SJCRH30 (cell line): ENCODE data around the gene PAQR9. TPM values are rescaled to one million over a fixed set of nuclear protein-coding genes. Genes with fewer than 3 reads are reported as not detected.

Experiments
- DNase-seq, 2 experiments: peaks; one replicate each; pipeline ENCODE4 v3.0.0-alpha.2; 2015 to 2020
- H3K27ac ChIP-seq: fragments of 250-450 bp; sonication (Bioruptor Pico); 2 replicates; pipeline ENCODE4 v1.5.1; 2020; ENCODE audit warnings: mild to moderate bottlenecking, moderate library complexity
- H3K27me3 ChIP-seq: fragments of 250-450 bp; sonication (Bioruptor Pico); 2 replicates; pipeline ENCODE4 v1.5.1; 2020; ENCODE audit warnings: mild to moderate bottlenecking, moderate library complexity
- H3K36me3 ChIP-seq: fragments of 250-450 bp; sonication (Bioruptor Pico); 2 replicates; pipeline ENCODE4 v1.5.1; 2020; ENCODE audit warnings: mild to moderate bottlenecking, moderate library complexity
- H3K4me1 ChIP-seq: fragments of 250-450 bp; sonication (Bioruptor Pico); 2 replicates; pipeline ENCODE4 v1.5.1; 2020; ENCODE audit warnings: mild to moderate bottlenecking, moderate library complexity
- H3K4me3 ChIP-seq: fragments of 250-450 bp; sonication (Bioruptor Pico); 2 replicates; pipeline ENCODE4 v1.5.1; 2020; ENCODE audit warnings: mild to moderate bottlenecking, moderate library complexity
- H3K9me3 ChIP-seq: fragments of 250-450 bp; sonication (Bioruptor Pico); replicated peaks from 2 replicates; pipeline ENCODE4 v1.5.1; 2020; ENCODE audit warnings: mild to moderate bottlenecking, moderate library complexity
- total RNA-seq: library from RNA; depleted of rRNA; stranded (reverse); fragments of >200 nt; shearing (Covaris generic); gene quantifications from 2 replicates; pipeline ENCODE4 v1.2.3, GENCODE V29; 2014

Gene PAQR9
- total RNA-seq, 1 experiment from 2014 or later: 0.16 TPM

DNA sequence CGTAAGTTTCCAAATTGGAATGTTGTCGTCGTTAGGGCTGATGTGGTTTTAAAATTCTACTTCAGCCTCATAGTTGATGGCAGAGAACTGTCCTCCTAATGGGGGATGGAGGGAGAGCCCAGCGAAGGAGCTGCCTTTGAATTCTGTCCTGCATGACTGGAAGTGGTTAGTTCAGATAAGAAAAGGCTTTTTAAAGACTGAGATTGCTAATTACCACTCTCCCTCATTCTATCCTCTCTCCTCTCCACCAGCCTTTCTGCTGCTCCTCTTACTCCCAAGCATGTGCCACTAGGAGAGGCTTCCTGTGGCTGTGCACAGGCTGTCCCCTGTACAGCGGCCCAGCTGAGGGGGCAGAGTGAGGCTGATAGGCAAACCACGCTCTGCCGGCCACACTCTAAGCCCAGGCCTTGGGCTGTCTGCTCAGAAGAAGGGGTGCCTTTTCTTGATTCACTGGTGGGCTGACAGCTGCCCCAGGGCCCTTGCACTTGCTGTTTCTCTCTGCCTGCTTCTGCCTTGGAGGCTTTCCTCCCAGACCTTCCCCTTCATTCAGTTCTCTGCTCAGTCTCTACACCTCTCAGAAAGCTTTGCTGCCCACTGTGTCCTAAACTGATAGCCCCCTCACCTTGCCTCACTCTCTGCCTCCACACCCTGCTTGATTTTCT is 8.7 kb upstream of the PAQR9 start:
- H3K4me3 ChIP-seq: no peak overlapping the region
- no peak overlapping the region for H3K27ac ChIP-seq
- no peaks in the 10 kb centered on the region for H3K36me3 ChIP-seq
- H3K4me1 ChIP-seq: peaks cover 6% of the 10 kb centered on the region
- DNase-seq: no peak
- peaks cover 4% of the 10 kb centered on the region; the same call in 1 of the 2 replicates for H3K27me3 ChIP-seq
- H3K9me3 ChIP-seq: no peaks in the 10 kb centered on the region

DNA sequence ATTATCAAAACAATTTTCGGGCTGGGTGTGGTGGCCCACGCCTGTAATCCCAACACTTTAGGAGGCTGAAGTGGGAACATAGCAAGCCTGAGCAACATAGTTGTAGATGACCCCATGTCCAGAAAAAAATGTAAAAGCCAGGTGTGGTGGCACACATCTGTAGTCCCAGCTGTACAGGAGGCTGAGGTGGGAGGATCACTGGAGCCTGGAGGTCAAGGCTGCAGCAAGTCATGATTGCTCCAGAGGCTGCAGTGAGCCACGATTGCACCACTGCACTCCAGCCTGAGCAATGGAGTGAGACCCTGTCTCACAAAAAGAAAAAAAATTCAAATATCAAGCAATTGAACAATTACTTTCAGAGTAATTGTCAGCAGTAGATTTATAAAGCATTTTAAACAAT is 8.0 kb upstream of the PAQR9 start:
- H3K36me3 ChIP-seq: no peaks in the 10 kb centered on the region
- no peak for DNase-seq
- no peak overlapping the region for H3K4me3 ChIP-seq
- H3K9me3 ChIP-seq: no peaks in the 10 kb centered on the region
- H3K27me3 ChIP-seq: peaks cover 4% of the 10 kb centered on the region; the same call in 1 of the 2 replicates
- H3K27ac ChIP-seq: no peak overlapping the region
- no peaks in the 10 kb centered on the region; the same call in 1 of the 2 replicates for H3K4me1 ChIP-seq

DNA sequence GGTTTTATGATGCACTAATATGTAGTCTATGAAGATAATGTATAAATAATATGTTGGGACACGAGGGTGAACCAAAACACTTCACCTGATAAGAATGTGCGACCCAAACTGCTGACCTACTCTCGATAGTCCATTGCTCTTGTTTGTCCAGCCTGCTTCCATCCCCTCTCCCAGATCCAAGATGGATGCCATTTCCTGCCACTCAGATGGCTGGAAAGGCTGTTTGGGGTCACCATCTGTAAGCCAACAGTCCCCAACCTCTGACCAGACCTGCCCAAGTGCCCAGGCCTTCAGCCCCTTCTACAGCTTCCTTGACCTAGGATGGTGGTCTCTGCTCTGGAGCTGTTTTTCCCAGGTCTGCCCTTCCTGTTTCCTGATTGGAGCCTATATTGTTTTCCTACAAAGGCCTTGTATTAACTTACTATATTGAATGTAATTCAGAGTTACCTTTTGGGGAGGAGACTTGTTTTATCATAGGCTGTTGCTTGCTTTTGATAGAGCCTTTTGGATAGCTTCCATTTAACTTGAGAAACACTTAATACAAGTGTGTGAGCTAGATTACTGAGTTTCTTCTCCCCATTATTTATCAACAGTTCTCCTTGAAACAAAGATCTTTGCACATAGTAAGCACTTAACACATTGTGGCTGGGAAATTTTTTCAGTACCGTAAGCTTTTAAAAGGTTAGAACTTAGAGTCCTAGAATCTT is 5.0 kb upstream of the PAQR9 start:
- Histone ChIP-seq H3K27ac (no peak overlapping the region), H3K36me3 (no peaks in the 10 kb centered on the region), H3K27me3 (peaks cover 8% of the 10 kb centered on the region; the same call in 1 of the 2 replicates), H3K4me1 (no peaks in the 10 kb centered on the region), H3K9me3 (no peaks in the 10 kb centered on the region), H3K4me3 (no peak overlapping the region)
- no peak for DNase-seq

DNA sequence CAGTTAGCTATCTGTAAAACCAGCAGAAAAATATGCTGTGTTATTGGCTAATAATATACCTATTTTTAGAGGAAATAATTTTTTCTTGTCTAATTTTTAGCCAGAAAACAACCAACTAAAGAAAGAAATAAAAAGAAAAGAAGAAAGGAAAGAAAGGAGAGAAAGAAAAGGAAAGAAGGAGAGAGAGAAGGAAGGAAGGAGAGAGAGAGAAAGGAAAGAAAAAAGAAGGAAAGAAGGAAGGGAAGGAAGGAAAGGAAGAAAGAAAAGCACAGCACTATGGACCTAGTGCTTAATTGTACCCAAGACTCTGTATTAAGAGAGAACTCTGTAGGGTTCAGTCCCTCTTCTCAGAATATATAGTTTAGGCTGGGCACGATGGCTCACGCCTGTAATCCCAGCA is 3.3 kb upstream of the PAQR9 start:
- Histone ChIP-seq H3K4me3 (no peak overlapping the region), H3K4me1 (no peaks in the 10 kb centered on the region), H3K9me3 (no peaks in the 10 kb centered on the region), H3K27ac (no peak overlapping the region), H3K27me3 (peaks cover 8% of the 10 kb centered on the region; the same call in 1 of the 2 replicates), H3K36me3 (no peaks in the 10 kb centered on the region)
- DNase-seq: no peak

DNA sequence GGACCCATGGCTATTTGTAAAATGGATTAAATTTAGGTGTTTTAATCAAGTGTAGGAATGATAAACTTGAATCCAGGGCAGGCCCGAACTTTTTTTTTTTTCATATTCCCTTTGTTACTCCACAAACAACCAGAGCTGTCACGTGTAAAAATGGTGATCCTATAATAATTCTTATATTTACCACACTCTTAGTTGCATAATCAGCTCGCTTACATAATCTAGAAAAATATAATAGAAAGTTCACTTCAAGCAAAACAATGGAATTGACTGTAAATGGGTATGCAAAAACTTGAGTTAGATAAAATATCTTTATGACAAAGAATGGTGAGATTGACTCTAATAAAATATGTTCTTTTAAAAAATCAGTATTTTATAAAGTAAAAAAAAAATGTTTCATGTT is 2.1 kb upstream of the PAQR9 start:
- Histone ChIP-seq H3K4me3 (no peak overlapping the region), H3K9me3 (no peaks in the 10 kb centered on the region), H3K27me3 (peaks cover 8% of the 10 kb centered on the region; the same call in 1 of the 2 replicates), H3K36me3 (no peaks in the 10 kb centered on the region), H3K27ac (no peak overlapping the region), H3K4me1 (no peaks in the 10 kb centered on the region)
- no peak for DNase-seq

DNA sequence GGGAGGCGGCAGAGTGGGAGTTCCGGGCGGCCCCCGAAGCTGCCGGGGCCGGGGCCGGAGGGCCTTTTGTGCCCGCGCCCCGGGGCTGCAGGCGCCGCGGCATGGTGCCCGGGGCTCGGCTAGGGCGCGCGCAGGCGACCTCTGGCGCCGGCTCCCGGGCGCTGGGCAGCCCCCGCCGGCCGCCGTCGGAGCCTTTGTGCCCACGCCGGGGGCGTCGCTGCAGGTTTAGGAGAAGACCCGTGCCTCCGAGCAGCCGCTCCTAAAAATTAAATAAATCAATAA is 299 bp downstream of the PAQR9 start:
- no peak for DNase-seq
- Histone ChIP-seq H3K36me3 (no peaks in the 10 kb centered on the region), H3K27ac (no peak overlapping the region), H3K4me3 (peak overlapping the region; percentile 84), H3K4me1 (no peaks in the 10 kb centered on the region), H3K9me3 (no peaks in the 10 kb centered on the region), H3K27me3 (peaks cover 5% of the 10 kb centered on the region; the same call in 1 of the 2 replicates)

DNA sequence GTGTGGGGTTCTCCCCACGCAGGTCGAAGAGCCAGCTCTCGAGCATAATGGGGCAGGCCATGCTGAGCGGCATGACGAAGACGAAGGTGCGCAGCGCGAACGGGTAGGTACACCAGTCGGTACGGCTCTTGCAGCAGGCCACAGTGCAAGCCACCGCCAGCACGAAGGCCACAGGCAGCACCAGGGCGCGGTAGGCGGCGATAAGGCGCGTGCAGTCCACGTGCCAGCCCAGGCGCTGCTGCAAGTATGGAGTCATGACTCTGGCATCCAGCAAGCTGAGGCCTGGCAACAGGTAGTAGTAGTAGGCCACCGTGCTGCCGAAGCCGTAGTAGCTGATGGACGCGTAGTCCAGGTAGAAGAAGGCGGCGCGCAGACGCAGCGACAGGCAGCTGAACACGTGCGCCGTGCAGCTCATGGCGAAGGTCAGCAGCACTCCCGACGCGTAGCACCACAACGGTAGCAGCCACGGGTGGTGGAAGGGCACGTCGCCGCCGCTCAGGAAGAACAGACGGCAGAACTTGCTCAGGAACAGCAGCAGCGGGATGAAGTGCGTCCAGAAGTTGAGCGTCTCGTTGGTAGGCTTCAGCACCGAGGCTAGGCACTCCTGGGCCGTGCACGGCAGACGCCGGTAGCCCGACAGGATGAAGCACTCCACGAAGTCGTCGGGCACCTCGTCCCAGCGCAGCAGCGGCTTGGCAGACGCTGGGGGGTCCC is 797 bp downstream of the PAQR9 start:
- peaks cover 5% of the 10 kb centered on the region; the same call in 1 of the 2 replicates for H3K27me3 ChIP-seq
- no peaks in the 10 kb centered on the region for H3K4me1 ChIP-seq
- no peak overlapping the region for H3K27ac ChIP-seq
- H3K4me3 ChIP-seq: peak overlapping the region; percentile 84
- DNase-seq: no peak
- H3K9me3 ChIP-seq: no peaks in the 10 kb centered on the region
- no peaks in the 10 kb centered on the region for H3K36me3 ChIP-seq

DNA sequence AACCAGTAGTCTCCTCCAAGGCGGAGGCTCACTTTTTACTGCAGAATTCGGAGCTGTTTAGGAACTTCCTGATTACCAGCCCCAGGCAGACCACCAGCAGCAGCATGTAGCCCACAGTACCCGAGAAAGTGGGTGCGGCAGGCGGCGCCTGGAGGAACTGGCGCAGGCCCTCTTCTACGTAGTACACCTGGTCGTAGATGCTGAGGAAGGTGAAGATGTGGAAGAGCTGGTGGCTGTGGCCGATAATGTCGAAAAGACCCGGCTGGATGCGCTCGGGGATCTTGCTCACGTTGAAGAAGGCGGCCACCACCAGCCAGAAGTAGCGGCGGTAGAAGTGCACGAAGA is 1.3 kb downstream of the PAQR9 start:
- Histone ChIP-seq H3K36me3 (no peaks in the 10 kb centered on the region), H3K27me3 (peaks cover 5% of the 10 kb centered on the region; the same call in 1 of the 2 replicates), H3K27ac (no peak overlapping the region), H3K4me3 (no peak overlapping the region), H3K9me3 (no peaks in the 10 kb centered on the region), H3K4me1 (no peaks in the 10 kb centered on the region)
- DNase-seq: no peak

DNA sequence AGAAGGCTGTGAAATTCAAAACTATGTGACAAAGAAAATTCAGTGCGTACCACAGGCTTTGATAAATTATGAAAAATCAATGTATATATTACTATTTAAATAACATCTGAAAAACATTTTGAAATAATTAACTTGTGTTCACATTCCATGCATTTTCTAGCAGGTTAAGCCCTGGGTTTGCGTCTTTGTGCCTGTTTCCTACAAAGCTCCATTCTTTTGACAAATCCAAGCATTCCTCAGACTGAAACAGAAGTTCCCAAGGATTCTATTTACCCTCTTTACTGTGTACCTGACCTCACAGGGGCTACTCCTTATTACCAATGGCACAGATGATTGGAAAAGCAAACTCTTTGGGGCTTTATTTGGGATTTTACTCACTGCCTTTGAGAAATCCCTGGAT is 1.9 kb downstream of the PAQR9 start:
- Histone ChIP-seq H3K27me3 (peaks cover 5% of the 10 kb centered on the region; the same call in 1 of the 2 replicates), H3K4me1 (no peaks in the 10 kb centered on the region), H3K4me3 (no peak overlapping the region), H3K9me3 (no peaks in the 10 kb centered on the region), H3K36me3 (no peaks in the 10 kb centered on the region), H3K27ac (no peak overlapping the region)
- DNase-seq: no peak

DNA sequence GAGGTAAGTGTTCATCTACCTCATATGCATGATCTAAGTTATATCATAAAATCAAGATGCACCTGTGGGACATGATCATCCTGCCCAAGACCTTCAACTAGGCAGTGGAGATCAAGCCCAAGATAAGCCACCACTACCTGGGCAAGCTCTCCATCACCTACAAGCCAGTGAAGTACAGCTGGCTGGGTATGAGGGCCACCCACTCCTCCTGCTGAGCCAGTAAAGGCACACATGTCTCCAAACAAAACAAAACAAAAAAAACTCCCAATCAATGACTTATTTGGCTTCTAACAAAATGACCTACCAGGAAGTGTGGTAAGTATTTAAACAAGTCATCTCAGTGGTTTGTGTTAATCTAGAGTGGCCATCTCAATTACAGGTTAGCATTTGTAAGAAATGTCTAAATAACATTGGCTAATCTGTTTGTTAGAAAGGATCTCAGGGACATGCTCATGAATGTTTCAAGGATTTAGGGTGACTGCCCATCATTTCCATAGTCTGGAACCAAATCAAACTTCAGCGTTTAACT is 3.1 kb downstream of the PAQR9 start:
- Histone ChIP-seq H3K4me3 (no peak overlapping the region), H3K9me3 (no peaks in the 10 kb centered on the region), H3K36me3 (no peaks in the 10 kb centered on the region), H3K27ac (no peak overlapping the region), H3K4me1 (no peaks in the 10 kb centered on the region), H3K27me3 (peaks cover 5% of the 10 kb centered on the region; the same call in 1 of the 2 replicates)
- DNase-seq: no peak

DNA sequence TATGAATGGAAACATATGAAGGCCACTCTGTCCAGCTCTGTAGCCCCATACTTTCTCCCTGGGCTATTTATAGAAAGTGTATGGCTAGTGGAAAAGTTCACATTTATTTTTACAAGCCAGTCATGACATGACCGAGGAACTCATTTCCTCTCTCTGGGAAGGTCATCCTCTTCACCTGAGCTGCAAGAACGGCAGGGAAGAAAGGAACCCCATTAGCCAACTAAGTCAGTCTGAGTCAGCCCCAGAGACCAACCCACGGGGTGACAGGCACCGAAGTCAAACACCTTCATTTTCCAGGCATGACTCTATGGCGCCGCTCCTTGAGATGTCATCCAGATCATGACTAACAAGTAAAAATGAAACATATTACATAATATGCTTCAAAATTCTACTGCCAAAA is 4.8 kb downstream of the PAQR9 start:
- no peaks in the 10 kb centered on the region for H3K36me3 ChIP-seq
- H3K4me1 ChIP-seq: no peaks in the 10 kb centered on the region; the same call in 1 of the 2 replicates
- no peak overlapping the region for H3K27ac ChIP-seq
- H3K4me3 ChIP-seq: no peak overlapping the region
- H3K27me3 ChIP-seq: no peaks in the 10 kb centered on the region; the same call in 1 of the 2 replicates
- DNase-seq: no peak
- H3K9me3 ChIP-seq: no peaks in the 10 kb centered on the region

DNA sequence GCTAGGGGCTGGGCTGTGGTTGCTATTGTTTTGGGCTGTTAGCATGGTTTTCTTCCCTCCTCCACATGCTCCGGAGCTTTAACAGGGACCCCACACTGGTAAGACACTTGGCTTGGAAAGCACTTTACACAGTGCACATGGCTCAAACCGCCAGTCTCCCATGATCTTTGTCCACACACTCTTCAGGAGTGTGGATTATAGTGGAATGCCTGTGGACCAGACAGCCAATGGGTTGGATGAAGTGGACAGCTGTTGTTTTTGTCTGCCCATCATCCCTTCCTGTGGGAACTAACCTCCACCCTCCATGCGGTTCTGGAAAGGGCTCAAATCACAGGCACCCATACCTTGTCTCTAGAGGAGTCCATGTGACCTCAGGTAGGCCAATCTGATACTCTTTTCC is 10.0 kb downstream of the PAQR9 start:
- no peaks in the 10 kb centered on the region; the same call in 1 of the 2 replicates for H3K4me1 ChIP-seq
- DNase-seq: peak; percentile 12 to 47
- no peaks in the 10 kb centered on the region for H3K9me3 ChIP-seq
- H3K27me3 ChIP-seq: no peaks in the 10 kb centered on the region
- no peak overlapping the region for H3K4me3 ChIP-seq
- H3K27ac ChIP-seq: no peak overlapping the region
- H3K36me3 ChIP-seq: no peaks in the 10 kb centered on the region

DNA sequence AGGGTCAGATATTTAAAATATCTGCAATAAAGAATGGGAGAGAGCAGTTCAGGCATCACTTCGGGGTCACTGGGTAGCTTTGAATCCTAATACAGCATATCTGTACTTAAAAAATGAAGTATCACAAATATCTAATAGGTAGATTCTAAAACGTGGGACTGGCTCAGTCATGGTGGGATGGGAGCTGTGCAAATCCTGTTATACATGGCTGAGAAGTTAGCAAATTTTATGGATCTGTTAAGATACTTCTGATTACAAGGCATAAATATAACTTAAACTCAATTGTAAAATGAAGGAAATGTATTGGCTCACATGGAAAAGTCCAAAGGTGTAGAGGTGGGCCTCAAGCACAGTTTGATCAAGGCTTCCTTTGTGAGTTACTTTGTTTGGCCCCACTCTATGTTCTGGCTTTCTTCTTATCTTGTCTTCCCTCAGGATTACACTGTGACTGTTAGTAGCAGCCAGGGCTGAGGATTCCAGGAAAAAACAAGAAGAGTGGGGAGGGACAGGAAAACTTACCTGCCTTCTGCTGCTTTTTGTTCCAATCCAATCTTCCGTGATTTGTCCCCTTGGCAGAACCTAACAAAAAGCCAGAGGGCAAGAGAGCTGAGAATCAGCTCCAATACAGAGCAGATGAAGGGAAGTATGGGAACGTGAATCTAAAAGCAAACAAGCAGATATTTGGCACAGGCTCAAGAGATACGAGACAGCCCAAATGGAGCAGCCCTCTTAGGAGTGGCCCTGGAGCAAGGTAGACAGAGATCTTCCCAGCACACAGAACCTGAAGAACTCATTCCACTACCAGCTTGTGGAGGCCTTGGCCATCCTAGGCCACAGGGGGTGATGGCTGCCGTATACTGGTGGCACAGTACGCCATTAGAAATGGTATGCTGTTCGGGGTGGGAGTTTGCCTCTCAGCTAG is 10.9 kb downstream of the PAQR9 start:
- no peaks in the 10 kb centered on the region for H3K36me3 ChIP-seq
- DNase-seq: no peak
- no peaks in the 10 kb centered on the region; the same call in 1 of the 2 replicates for H3K4me1 ChIP-seq
- H3K27ac ChIP-seq: no peak overlapping the region
- no peaks in the 10 kb centered on the region for H3K9me3 ChIP-seq
- no peaks in the 10 kb centered on the region for H3K27me3 ChIP-seq
- no peak overlapping the region for H3K4me3 ChIP-seq

DNA sequence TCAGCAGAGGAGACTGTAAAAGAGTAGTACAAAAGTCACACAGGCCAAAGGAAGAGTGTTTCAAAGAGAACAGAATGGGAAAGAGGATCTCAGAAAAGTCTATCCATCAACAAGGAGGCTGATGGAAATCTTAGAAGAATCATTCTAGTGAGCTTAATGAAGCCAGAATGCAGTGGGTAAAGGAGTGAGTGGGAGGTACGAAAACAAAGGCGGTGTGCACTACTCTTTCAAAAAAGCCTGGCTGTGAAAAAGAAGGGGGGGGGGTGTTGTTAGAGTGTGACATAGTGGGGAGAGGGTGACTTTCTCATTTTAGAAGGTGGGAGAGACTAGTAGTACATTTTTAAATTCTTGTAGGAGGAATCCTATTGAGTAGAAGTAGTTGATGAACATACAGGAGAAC is 11.7 kb downstream of the PAQR9 start:
- no peaks in the 10 kb centered on the region for H3K27me3 ChIP-seq
- H3K36me3 ChIP-seq: no peaks in the 10 kb centered on the region
- H3K27ac ChIP-seq: no peak overlapping the region
- no peaks in the 10 kb centered on the region for H3K9me3 ChIP-seq
- no peak for DNase-seq
- H3K4me1 ChIP-seq: no peaks in the 10 kb centered on the region; the same call in 1 of the 2 replicates
- H3K4me3 ChIP-seq: no peak overlapping the region
